ENCODE results near the gene CES2. TPM values are rescaled to one million over a fixed set of nuclear protein-coding genes. Genes with fewer than 3 reads are reported as not detected.
A peak's percentile ranks its signal among the peaks of the same experiment; 100 is the strongest.

CES2 gene
- total RNA-seq, 1 experiment from 2014 or later, result 65.7 TPM

DNA sequence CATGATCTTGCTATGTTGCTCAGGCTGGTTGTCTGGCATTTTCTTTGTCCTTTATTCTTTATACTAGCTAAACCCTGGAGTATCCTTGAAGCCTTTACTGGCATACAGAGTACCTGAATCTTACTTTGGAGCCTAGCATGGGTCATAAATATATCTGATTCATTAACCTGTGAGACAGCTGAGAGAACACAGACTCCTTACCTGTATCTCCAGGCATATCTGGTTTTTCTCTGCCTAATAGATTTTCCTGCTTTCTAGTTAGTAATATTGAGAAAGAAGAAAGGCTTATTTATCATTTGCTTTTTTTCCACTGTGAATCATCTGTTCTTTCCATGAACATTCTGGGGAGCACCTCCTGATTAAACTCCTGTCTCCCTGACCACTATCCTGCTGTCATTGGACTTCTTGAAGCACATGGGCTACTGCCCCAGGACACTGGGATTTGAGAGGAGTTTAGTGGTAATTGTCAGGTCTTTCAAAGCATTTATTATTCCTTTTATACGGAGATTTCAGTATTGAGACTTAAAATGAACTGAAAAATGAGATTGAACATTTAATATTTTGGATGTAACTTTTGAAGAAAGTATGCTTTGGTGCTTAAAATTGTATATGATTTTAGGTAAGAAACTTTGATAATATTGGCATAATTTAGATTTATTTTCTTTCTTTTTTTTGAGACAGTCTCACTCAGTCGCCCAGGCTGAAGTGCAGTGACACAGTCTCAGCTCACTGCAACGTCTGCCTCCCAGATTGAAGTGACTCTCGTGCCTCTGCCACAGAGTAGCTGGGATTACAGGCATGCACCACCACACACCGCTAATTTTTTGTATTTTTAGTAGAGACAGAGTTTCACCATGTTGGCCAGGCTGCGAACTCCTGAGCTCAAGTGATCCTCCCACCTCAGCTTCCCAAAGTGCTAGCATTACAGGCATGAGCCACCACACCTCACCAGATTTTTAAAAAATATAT is 46.4 kb upstream of the CES2 start:
- Mint-ChIP-seq H3K27me3 (ENCODE audit: insufficient read depth, unreplicated experiment) (no peaks in the 10 kb centered on the region), H3K27ac (ENCODE audit: low read depth, unreplicated experiment) (peak overlapping the region; percentile 46)
- BruUV-seq (replicated peaks), result no TSS peak

GRCh38 chr16:66889622-66890021 is 45.7 kb upstream of the CES2 start:
- no peak overlapping the region for H3K27ac Mint-ChIP-seq (ENCODE audit: low read depth, unreplicated experiment)

More for the DNA sequence above, 46.4 kb upstream of the CES2 start:
- DNase-seq (ENCODE audit: unreplicated experiment), result no peak
- peaks cover 54% of the 10 kb centered on the region for H3K36me3 Mint-ChIP-seq (ENCODE audit: insufficient read depth, unreplicated experiment)
- no peaks in the 10 kb centered on the region for H3K9me3 Mint-ChIP-seq (ENCODE audit: unreplicated experiment)
- ChIA-PET POLR2A (interaction anchor here (0.9 to 5.2 kb wide), 3 partner anchors 8 to 39 kb away, joined by 3 to 25 read pairs (median 3); partner anchors contain the start of gene PDP2), CTCF (interaction anchor here (0.5 to 2.4 kb wide), 3 partner anchors 40 to 577 kb away, joined by 3 to 8 read pairs (median 5); no protein-coding TSS in a partner anchor)
- H3K4me1 Mint-ChIP-seq (ENCODE audit: insufficient read depth, unreplicated experiment), result peaks cover 15% of the 10 kb centered on the region
- TF ChIP-seq, protein P1, sequence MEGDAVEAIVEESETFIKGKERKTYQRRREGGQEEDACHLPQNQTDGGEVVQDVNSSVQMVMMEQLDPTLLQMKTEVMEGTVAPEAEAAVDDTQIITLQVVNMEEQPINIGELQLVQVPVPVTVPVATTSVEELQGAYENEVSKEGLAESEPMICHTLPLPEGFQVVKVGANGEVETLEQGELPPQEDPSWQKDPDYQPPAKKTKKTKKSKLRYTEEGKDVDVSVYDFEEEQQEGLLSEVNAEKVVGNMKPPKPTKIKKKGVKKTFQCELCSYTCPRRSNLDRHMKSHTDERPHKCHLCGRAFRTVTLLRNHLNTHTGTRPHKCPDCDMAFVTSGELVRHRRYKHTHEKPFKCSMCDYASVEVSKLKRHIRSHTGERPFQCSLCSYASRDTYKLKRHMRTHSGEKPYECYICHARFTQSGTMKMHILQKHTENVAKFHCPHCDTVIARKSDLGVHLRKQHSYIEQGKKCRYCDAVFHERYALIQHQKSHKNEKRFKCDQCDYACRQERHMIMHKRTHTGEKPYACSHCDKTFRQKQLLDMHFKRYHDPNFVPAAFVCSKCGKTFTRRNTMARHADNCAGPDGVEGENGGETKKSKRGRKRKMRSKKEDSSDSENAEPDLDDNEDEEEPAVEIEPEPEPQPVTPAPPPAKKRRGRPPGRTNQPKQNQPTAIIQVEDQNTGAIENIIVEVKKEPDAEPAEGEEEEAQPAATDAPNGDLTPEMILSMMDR (IDR thresholded peaks at IDR 0.05; ENCODE audit: unreplicated experiment), result no peak
- intact Hi-C loops (cut with micrococcal nuclease), result no loop called here
- H3K4me3 Mint-ChIP-seq (ENCODE audit: unreplicated experiment), result no peak overlapping the region

GRCh38 chr16:66890799-66891198 is 44.5 kb upstream of the CES2 start:
- Mint-ChIP-seq H3K27me3 (ENCODE audit: insufficient read depth, unreplicated experiment) (no peaks in the 10 kb centered on the region), H3K36me3 (ENCODE audit: insufficient read depth, unreplicated experiment) (peaks cover 41% of the 10 kb centered on the region), H3K27ac (ENCODE audit: low read depth, unreplicated experiment) (peak overlapping the region; percentile 23), H3K9me3 (ENCODE audit: unreplicated experiment) (no peaks in the 10 kb centered on the region), H3K4me1 (ENCODE audit: insufficient read depth, unreplicated experiment) (peaks cover 13% of the 10 kb centered on the region), H3K4me3 (ENCODE audit: unreplicated experiment) (no peak overlapping the region)
- DNase-seq (ENCODE audit: unreplicated experiment), result no peak
- POLR2A ChIA-PET, result interaction anchor here (0.7 to 5.2 kb wide), 4 partner anchors 9 to 270 kb away, joined by 3 to 25 read pairs (median 3); partner anchors contain the start of gene PDP2
- intact Hi-C loops (cut with micrococcal nuclease), result no loop called here
- no TSS peak for BruUV-seq (replicated peaks)
- CTCF ChIA-PET, result interaction anchor here (0.5 to 2.4 kb wide), 8 partner anchors 11 to 574 kb away, joined by 3 to 8 read pairs (median 4); partner anchors contain the start of genes NAE1 and PDP2
- TF ChIP-seq, protein P1 (IDR thresholded peaks at IDR 0.05; ENCODE audit: unreplicated experiment), result no peak

More at GRCh38 chr16:66889622-66890021, 45.7 kb upstream of the CES2 start:
- no peaks in the 10 kb centered on the region for H3K27me3 Mint-ChIP-seq (ENCODE audit: insufficient read depth, unreplicated experiment)
- peaks cover 15% of the 10 kb centered on the region for H3K4me1 Mint-ChIP-seq (ENCODE audit: insufficient read depth, unreplicated experiment)
- CTCF ChIA-PET, result interaction anchor here (0.5 to 2.4 kb wide), 6 partner anchors 39 to 708 kb away, joined by 3 to 8 read pairs (median 4); no protein-coding TSS in a partner anchor
- POLR2A ChIA-PET, result interaction anchor here (0.6 to 5.2 kb wide), 4 partner anchors 8 to 977 kb away, joined by 3 to 25 read pairs (median 3); partner anchors contain the start of gene PDP2
- TF ChIP-seq, protein P1 (IDR thresholded peaks at IDR 0.05; ENCODE audit: unreplicated experiment), result no peak
- H3K36me3 Mint-ChIP-seq (ENCODE audit: insufficient read depth, unreplicated experiment), result peaks cover 47% of the 10 kb centered on the region
- no peaks in the 10 kb centered on the region for H3K9me3 Mint-ChIP-seq (ENCODE audit: unreplicated experiment)
- intact Hi-C loops (cut with micrococcal nuclease), result no loop called here
- no peak for DNase-seq (ENCODE audit: unreplicated experiment)
- no peak overlapping the region for H3K4me3 Mint-ChIP-seq (ENCODE audit: unreplicated experiment)
- BruUV-seq (replicated peaks), result no TSS peak

- Mint-ChIP-seq H3K27ac (ENCODE audit: low read depth, unreplicated experiment) (peak overlapping the region; percentile 23), H3K4me3 (ENCODE audit: unreplicated experiment) (no peak overlapping the region), H3K36me3 (ENCODE audit: insufficient read depth, unreplicated experiment) (peaks cover 39% of the 10 kb centered on the region), H3K27me3 (ENCODE audit: insufficient read depth, unreplicated experiment) (no peaks in the 10 kb centered on the region), H3K9me3 (ENCODE audit: unreplicated experiment) (no peaks in the 10 kb centered on the region), H3K4me1 (ENCODE audit: insufficient read depth, unreplicated experiment) (peaks cover 15% of the 10 kb centered on the region)
- TF ChIP-seq, protein P1 (IDR thresholded peaks at IDR 0.05; ENCODE audit: unreplicated experiment), result no peak
- intact Hi-C loops (cut with micrococcal nuclease), result no loop called here
- POLR2A ChIA-PET, result interaction anchor here (5.2 kb wide), 1 partner anchor 10 kb away, joined by 25 read pairs; the partner anchor contains the start of gene PDP2
- DNase-seq (ENCODE audit: unreplicated experiment), result no peak
- BruUV-seq (replicated peaks), result no TSS peak
- CTCF ChIA-PET, result interaction anchor here (0.7 to 2.4 kb wide), 6 partner anchors 15 to 212 kb away, joined by 3 to 8 read pairs (median 4); partner anchors contain the start of gene NAE1
Measured at GRCh38 chr16:66891360-66891759, 44.0 kb upstream of the CES2 start.
